Skin of body (tissue), 2 donors: Measurements from ENCODE around the gene GRAMD1A. TPM values are rescaled to one million over a fixed set of nuclear protein-coding genes. Genes with fewer than 3 reads are reported as not detected.
"Not testable (repeated sequence)": the region's sequence is repeated elsewhere in the genome, so short reads cannot be mapped to it uniquely, and the experiment has no call there.

Source experiments
- DNase-seq: peaks from one replicate; lab custom pipeline; 2025; lab: John Stamatoyannopoulos, UW
- total RNA-seq: library from RNA; depleted of rRNA; stranded (reverse); fragments of >200 nt; gene quantifications from one replicate; pipeline ENCODE4 v1.2.3, GENCODE V29; 2014

Gene GRAMD1A
- total RNA-seq: 32.7 TPM

GRCh38 chr19:34999498-35000337 is at the start of gene GRAMD1A:
Gene GRAMD1A, plus strand, starts transcription at chr19:35000323. Its CDS starts 156 bp downstream, at chr19:35000479.
- DNase-seq: peak; percentile 71

GRCh38 chr19:34953092-34953491 is 47.0 kb upstream of the GRAMD1A start:
- no peak for DNase-seq

- DNase-seq: no peak
Measured at GRCh38 chr19:34957830-34958751, 42.0 kb upstream of the GRAMD1A start.

- DNase-seq: no peak
Measured at GRCh38 chr19:34959021-34959420, 41.1 kb upstream of the GRAMD1A start.

- DNase-seq: no peak
Measured at GRCh38 chr19:34960103-34960805, 39.9 kb upstream of the GRAMD1A start.

GRCh38 chr19:34960940-34961679 is 39.0 kb upstream of the GRAMD1A start:
- no peak for DNase-seq

- DNase-seq: no peak
Measured at GRCh38 chr19:34961775-34962686, 38.1 kb upstream of the GRAMD1A start.

GRCh38 chr19:34962687-34963572 is 37.2 kb upstream of the GRAMD1A start:
- no peak for DNase-seq

GRCh38 chr19:34963573-34964406 is 36.3 kb upstream of the GRAMD1A start, which contains the start of gene ZNF792:
Gene ZNF792, minus strand, starts transcription at chr19:34964229. Its CDS starts 567 bp downstream, at chr19:34963662.
- no peak for DNase-seq

GRCh38 chr19:34964598-34964997 is 35.5 kb upstream of the GRAMD1A start:
- no peak for DNase-seq

GRCh38 chr19:34965505-34965904 is 34.6 kb upstream of the GRAMD1A start:
- DNase-seq: not testable (repeated sequence)

- no peak for DNase-seq
Measured at GRCh38 chr19:34967551-34967950, 32.6 kb upstream of the GRAMD1A start.

GRCh38 chr19:34969721-34970120 is 30.4 kb upstream of the GRAMD1A start:
- DNase-seq: no peak

GRCh38 chr19:34970185-34970780 is 29.8 kb upstream of the GRAMD1A start:
- not testable (repeated sequence) for DNase-seq

GRCh38 chr19:34972163-34972705 is 27.9 kb upstream of the GRAMD1A start:
- DNase-seq: no peak

- DNase-seq: no peak
Measured at GRCh38 chr19:34974646-34975045, 25.5 kb upstream of the GRAMD1A start.

- no peak for DNase-seq
Measured at GRCh38 chr19:34975056-34975455, 25.1 kb upstream of the GRAMD1A start.
